HEK293T (cell line): ENCODE measurements around the gene ALKBH4.

Experiments
- ARNT ChIP-seq: fragments of 450-650 bp; IDR thresholded peaks from 2 replicates; pipeline ENCODE4 v1.6.1; 2017; ENCODE audit warnings: mild to moderate bottlenecking
- BHLHE40 ChIP-seq: fragments of 450-650 bp; IDR thresholded peaks from 2 replicates; pipeline ENCODE4 v1.6.1; 2016; ENCODE audit warnings: mild to moderate bottlenecking, moderate library complexity, borderline replicate concordance
- ELF4 ChIP-seq: fragments of 450-650 bp; IDR thresholded peaks from 2 replicates; pipeline ENCODE4 v1.6.1; 2017; ENCODE audit warnings: antibody characterized with exemption
- FOXK2 ChIP-seq: fragments of 450-650 bp; IDR thresholded peaks from 2 replicates; pipeline ENCODE4 v1.6.1; 2016; ENCODE audit warnings: mild to moderate bottlenecking
- FOXM1 ChIP-seq: fragments of 450-650 bp; IDR thresholded peaks from 2 replicates; pipeline ENCODE4 v1.6.1; 2017; ENCODE audit warnings: mild to moderate bottlenecking, borderline replicate concordance
- NFRKB ChIP-seq: fragments of 450-650 bp; IDR thresholded peaks from 2 replicates; pipeline ENCODE4 v1.6.1; 2016; ENCODE audit warnings: mild to moderate bottlenecking, moderate library complexity
- SP1 ChIP-seq: fragments of 450-650 bp; IDR thresholded peaks from 2 replicates; pipeline ENCODE4 v1.6.1; 2017
- SUZ12 ChIP-seq: fragments of 450-650 bp; IDR thresholded peaks from 2 replicates; pipeline ENCODE4 v1.6.1; 2016; ENCODE audit warnings: mild to moderate bottlenecking
- TARDBP ChIP-seq: fragments of 450-650 bp; IDR thresholded peaks from 2 replicates; pipeline ENCODE4 v1.6.1; 2016

DNA sequence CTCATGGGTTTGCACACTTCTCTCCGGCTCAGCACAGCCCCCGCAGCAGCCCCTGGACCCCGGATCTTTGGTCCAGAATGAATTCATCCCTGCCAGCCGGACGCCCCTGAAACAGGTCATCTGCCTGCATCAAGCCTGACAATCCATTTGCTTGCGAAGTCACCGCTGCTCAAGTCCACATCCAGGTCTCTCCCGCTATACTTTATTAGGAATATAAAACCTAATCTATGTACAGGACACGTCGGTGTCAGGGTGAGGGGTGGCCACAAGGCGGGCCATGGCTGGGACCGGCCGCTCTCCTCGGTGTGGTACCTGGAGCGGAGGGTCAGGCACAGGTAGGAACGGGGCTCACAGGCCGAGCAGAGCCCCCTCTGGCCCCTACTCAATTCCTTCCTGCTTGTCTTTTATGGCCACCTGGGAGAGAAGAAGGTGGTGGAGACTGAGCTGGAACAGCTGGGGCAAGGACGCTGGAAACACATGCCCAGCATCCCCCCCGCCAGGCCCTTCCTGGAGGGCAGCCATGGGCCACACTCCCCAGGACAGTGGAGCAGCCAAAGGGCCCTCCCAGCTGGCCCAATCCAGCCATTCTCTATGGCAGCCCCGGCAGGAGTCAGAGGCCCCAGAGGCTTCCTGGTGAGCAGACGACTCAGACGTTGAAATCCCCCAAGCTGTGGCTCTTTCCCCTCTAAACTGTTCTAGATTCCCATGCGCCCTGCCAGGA lies 8.8 kb upstream of the ALKBH4 start:
- TF ChIP-seq TARDBP (no peak), FOXM1 (no peak), SP1 (no peak), FOXK2 (no peak), ARNT (no peak), ELF4 (no peak), BHLHE40 (no peak), SUZ12 (no peak), NFRKB (no peak)
